Activated CD4-positive, alpha-beta T cell treated with anti-CD3 and anti-CD28 coated beads for 36 hours (primary cell): ENCODE measurements around the gene FXYD7. TPM values are rescaled to one million over a fixed set of nuclear protein-coding genes. Genes with fewer than 3 reads are reported as not detected.

Experiments used
- ATAC-seq: fragments of 200-7000 bp; cut with Tn5 transposase; one replicate; pipeline ENCODE4 v1.10.0; 2021; ENCODE audit warnings: mild to moderate bottlenecking, moderate library complexity
- CTCF ChIA-PET: fragments of 350-600 bp; sonication (Branson Sonifier 250); formaldehyde crosslinking; loops from one replicate; lab custom pipeline; 2021; ENCODE audit warnings: antibody characterized with exemption; lab: Charles Lee
- POLR2A ChIA-PET: fragments of 350-600 bp; sonication (Branson Sonifier 250); formaldehyde crosslinking; loops from one replicate; lab custom pipeline; 2021; ENCODE audit warnings: antibody characterized with exemption, inconsistent platforms; lab: Charles Lee
- DNase-seq: peaks from one replicate; pipeline ENCODE4 v3.0.0-alpha.2; 2020
- H3K27ac Mint-ChIP-seq: one replicate; pipeline ENCODE4 v1.8.0; 2021; ENCODE audit warnings: mixed read lengths
- H3K27me3 Mint-ChIP-seq: one replicate; pipeline ENCODE4 v1.8.0; 2021; ENCODE audit warnings: mixed read lengths
- H3K36me3 Mint-ChIP-seq: one replicate; pipeline ENCODE4 v1.8.0; 2021; ENCODE audit warnings: low read depth, mixed read lengths
- H3K4me1 Mint-ChIP-seq: one replicate; pipeline ENCODE4 v1.8.0; 2021; ENCODE audit warnings: mixed read lengths
- H3K4me3 Mint-ChIP-seq: one replicate; pipeline ENCODE4 v1.8.0; 2021; ENCODE audit warnings: mild to moderate bottlenecking, moderate library complexity, mixed read lengths
- H3K9me3 Mint-ChIP-seq: one replicate; pipeline ENCODE4 v1.8.0; 2021; ENCODE audit warnings: low read depth, mixed read lengths
- intact Hi-C, 2 experiments: fragments of 100-400 bp; cut with DNase I in 1 of 2; cut with micrococcal nuclease in 1 of 2; formaldehyde crosslinking; loops; one replicate each; pipeline versions ENCODE4 v1.14.2 to v1.15.1; 2022 to 2024; cut with DNase I, micrococcal nuclease
- total RNA-seq, 2 experiments: library from RNA; stranded (reverse); gene quantifications; one replicate each; pipeline ENCODE4 v1.2.3, GENCODE V29; 2021

Gene FXYD7
- total RNA-seq, 2 experiments from 2014 or later = 0.41 to 0.46 TPM

DNA sequence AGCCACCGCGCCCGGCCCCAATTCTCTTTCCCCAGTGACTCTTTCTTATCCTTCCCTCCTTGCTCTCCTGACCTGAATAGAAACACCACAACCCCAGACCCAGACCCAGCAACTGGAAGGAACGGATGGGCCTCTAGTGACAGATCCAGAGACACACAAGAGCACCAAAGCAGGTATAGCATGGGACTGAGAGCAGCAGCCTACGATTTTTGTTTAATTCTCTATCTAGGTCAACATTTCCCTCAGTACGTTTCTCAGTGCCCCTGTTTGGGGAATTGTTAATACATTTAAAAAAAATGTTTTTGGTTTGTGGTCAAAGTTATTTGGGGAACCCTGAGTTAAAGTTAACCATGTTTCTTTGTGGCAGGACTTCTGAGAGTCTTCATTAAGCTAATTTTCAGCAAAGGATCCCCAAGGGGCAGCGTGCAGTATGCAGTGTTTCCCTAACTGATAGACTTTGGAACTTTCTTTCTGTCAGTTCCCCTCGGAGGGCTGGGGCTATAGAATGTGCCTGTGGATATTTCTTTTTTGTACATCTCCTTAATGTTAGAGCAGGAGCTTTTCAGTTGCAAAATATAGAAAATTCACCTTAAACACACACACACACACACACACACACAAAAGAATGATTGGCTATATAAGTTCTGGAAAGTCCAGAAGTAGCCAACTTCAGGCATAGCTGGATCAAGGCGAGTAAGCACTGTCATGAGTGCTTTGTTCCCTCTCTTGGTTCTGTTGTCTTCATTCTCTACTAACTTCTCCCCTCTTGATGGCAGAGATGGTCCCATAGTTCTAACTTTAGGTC lies 17.8 kb downstream of the FXYD7 start:
- Mint-ChIP-seq H3K36me3 (peaks cover 100% of the 10 kb centered on the region), H3K4me1 (peaks cover 48% of the 10 kb centered on the region), H3K9me3 (peaks cover 32% of the 10 kb centered on the region), H3K27ac (peak overlapping the region; percentile 29), H3K4me3 (no peak overlapping the region), H3K27me3 (no peaks in the 10 kb centered on the region)
- ATAC-seq = peak; percentile 17
- ChIA-PET CTCF (interaction anchor here (2.5 kb wide), 1 partner anchor 20 kb away, joined by 8 read pairs; no protein-coding TSS in a partner anchor), POLR2A (interaction anchor here (0.7 kb wide), 1 partner anchor 14 kb away, joined by 5 read pairs; no protein-coding TSS in a partner anchor)
- DNase-seq = no peak
- intact Hi-C loops = no loop called here

DNA sequence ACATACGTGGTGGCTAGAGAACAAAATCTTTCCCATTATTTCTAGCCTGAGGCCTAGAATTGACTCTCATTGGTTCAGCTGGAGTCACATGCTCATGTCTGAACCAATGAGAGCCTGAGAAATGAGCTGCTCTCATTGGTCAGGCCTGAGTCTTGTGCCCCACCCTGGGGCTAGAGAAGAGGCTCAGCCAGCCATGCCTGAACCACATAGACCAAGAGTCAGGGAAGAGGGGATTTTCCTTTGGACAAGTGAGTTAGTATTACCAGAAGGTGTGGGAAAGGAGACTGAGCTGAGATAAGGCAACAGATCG lies 18.3 kb downstream of the FXYD7 start:
- peaks cover 38% of the 10 kb centered on the region for H3K9me3 Mint-ChIP-seq
- peak; percentile 33 for ATAC-seq
- CTCF ChIA-PET = interaction anchor here (2.5 kb wide), 1 partner anchor 20 kb away, joined by 8 read pairs; no protein-coding TSS in a partner anchor
- intact Hi-C loops = no loop called here
- H3K27ac Mint-ChIP-seq = peak overlapping the region; percentile 29
- POLR2A ChIA-PET = interaction anchor here (0.7 kb wide), 1 partner anchor 15 kb away, joined by 5 read pairs; no protein-coding TSS in a partner anchor
- H3K4me3 Mint-ChIP-seq = no peak overlapping the region
- no peaks in the 10 kb centered on the region for H3K27me3 Mint-ChIP-seq
- DNase-seq = no peak
- peaks cover 100% of the 10 kb centered on the region for H3K36me3 Mint-ChIP-seq
- peaks cover 47% of the 10 kb centered on the region for H3K4me1 Mint-ChIP-seq

DNA sequence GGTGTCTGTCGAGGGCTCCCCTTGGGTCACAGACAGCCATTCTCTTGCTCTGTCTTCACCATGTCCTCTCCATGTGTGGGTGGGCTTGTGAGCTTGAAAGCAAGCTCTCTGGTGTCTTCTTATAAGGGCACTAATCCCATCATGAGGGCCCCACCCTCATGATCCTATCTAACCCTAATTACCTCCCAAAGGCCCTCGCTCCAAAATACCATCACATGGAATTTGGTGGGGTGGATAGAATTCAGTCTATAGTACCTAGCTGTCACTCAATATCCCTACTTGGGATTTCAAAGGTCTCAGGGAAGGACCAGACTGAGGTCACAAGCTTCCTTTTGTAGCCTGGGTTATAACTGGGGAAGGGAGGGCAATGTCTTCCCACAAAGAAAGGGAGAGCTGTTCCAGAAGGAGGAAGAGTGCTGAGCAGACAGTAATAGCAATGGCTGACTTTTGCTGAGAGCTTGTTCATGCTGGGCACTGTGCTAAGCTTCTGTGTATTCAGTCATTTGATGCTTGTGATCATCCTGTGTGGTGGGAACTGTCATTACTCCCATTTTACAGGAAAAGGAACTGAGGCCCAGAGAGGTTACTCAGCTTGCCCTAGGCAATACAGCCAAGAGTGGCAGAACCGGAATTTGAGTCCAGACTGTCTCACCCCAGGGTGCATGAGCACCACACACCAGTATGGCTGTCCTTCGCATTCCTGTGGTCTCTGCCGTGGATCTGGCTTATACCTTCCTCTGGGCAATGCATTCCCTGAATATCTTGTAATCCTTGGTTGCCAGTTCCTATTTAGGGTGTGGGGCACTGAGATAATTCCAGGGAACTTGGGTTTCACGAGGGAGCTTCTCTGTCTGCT lies 19.6 kb downstream of the FXYD7 start:
- peak overlapping the region; percentile 51 for H3K27ac Mint-ChIP-seq
- H3K9me3 Mint-ChIP-seq = peaks cover 41% of the 10 kb centered on the region
- H3K4me3 Mint-ChIP-seq = no peak overlapping the region
- no peak for DNase-seq
- H3K27me3 Mint-ChIP-seq = no peaks in the 10 kb centered on the region
- ATAC-seq = no peak
- CTCF ChIA-PET = interaction anchor here (0.6 to 2.5 kb wide), 6 partner anchors 9 to 415 kb away, joined by 3 to 8 read pairs (median 4); partner anchors contain the start of gene FXYD5
- POLR2A ChIA-PET = no interaction called here
- peaks cover 100% of the 10 kb centered on the region for H3K36me3 Mint-ChIP-seq
- intact Hi-C loops = no loop called here
- peaks cover 47% of the 10 kb centered on the region for H3K4me1 Mint-ChIP-seq

- Mint-ChIP-seq H3K27me3 (no peaks in the 10 kb centered on the region), H3K36me3 (peaks cover 92% of the 10 kb centered on the region), H3K4me1 (peaks cover 46% of the 10 kb centered on the region), H3K4me3 (no peak overlapping the region), H3K9me3 (peaks cover 41% of the 10 kb centered on the region), H3K27ac (no peak overlapping the region)
- ChIA-PET POLR2A (interaction anchor here (0.6 to 0.7 kb wide), 2 partner anchors 101 to 585 kb away, joined by 3 read pairs; no protein-coding TSS in a partner anchor), CTCF (no interaction called here)
- ATAC-seq (no peak), DNase-seq (no peak)
- intact Hi-C loops = no loop called here
These were observed 21.4 kb downstream of the FXYD7 start for GRCh38 chr19:35164418-35164817.

DNA sequence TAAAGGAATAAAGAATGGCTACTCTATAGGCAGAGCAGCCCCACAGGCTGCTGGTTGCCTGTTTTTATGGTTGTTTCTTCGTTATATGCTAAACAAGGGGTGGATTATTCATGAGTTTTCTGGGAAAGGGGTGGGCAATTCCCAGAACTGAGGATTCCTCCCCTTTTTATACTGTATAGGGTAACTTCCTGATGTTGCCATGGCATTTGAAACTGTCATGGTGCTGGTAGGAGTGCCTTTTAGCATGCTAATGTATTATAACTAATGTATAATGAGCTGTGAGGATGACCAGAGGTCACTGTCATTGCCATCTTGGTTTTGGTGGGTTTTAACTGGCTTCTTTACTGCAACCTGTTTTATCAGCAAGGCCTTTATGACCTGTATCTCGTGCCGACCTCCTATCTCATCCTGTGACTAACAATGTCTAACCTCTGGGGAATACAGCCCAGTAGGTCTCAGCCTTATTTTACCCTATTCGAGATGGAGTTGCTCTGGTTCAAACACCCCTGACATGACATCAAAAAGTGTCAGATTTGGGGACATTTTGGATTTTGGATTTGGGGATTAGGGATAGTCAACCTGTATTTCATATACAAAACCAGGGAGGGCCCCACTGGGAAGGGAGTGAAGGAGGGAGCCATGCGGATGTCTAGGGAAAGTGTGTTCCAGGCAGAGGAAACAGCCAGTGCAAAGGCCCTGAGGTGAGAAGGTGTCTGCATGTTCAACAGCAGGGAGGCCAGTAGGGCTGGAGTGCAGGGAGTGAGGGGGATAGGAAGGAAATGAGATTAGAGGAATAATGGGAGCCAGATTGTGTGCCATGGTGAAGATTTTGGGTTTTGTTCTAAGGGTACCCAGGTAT lies 22.4 kb downstream of the FXYD7 start:
- H3K4me1 Mint-ChIP-seq = peaks cover 46% of the 10 kb centered on the region

GRCh38 chr19:35166100-35167063 lies 23.3 kb downstream of the FXYD7 start:
- Mint-ChIP-seq H3K4me3 (no peak overlapping the region), H3K36me3 (peaks cover 87% of the 10 kb centered on the region), H3K27ac (peak overlapping the region; percentile 72), H3K9me3 (peaks cover 38% of the 10 kb centered on the region), H3K27me3 (no peaks in the 10 kb centered on the region), H3K4me1 (peaks cover 43% of the 10 kb centered on the region)
- intact Hi-C loops = no loop called here
- DNase-seq (no peak), ATAC-seq (no peak)
- POLR2A ChIA-PET = no interaction called here
- CTCF ChIA-PET = interaction anchor here (0.7 kb wide), 1 partner anchor 236 kb away, joined by 3 read pairs; no protein-coding TSS in a partner anchor

More for the DNA sequence above, 22.4 kb downstream of the FXYD7 start:
- Mint-ChIP-seq H3K27ac (peak overlapping the region; percentile 59), H3K36me3 (peaks cover 90% of the 10 kb centered on the region), H3K9me3 (peaks cover 41% of the 10 kb centered on the region), H3K4me3 (no peak overlapping the region), H3K27me3 (no peaks in the 10 kb centered on the region)
- intact Hi-C loops = no loop called here
- POLR2A ChIA-PET = no interaction called here
- DNase-seq (no peak), ATAC-seq (no peak)
- CTCF ChIA-PET = no interaction called here

GRCh38 chr19:35167251-35168119 lies 24.4 kb downstream of the FXYD7 start:
- Mint-ChIP-seq H3K4me1 (peaks cover 46% of the 10 kb centered on the region), H3K36me3 (peaks cover 85% of the 10 kb centered on the region), H3K4me3 (no peak overlapping the region), H3K27me3 (no peaks in the 10 kb centered on the region), H3K27ac (peak overlapping the region; percentile 78), H3K9me3 (peaks cover 32% of the 10 kb centered on the region)
- intact Hi-C loops = no loop called here
- DNase-seq (no peak), ATAC-seq (no peak)
- ChIA-PET POLR2A (interaction anchor here (0.6 kb wide), 1 partner anchor 10 kb away, joined by 8 read pairs; no protein-coding TSS in a partner anchor), CTCF (interaction anchor here (0.6 to 0.7 kb wide), 2 partner anchors 81 to 313 kb away, joined by 3 read pairs; no protein-coding TSS in a partner anchor)

DNA sequence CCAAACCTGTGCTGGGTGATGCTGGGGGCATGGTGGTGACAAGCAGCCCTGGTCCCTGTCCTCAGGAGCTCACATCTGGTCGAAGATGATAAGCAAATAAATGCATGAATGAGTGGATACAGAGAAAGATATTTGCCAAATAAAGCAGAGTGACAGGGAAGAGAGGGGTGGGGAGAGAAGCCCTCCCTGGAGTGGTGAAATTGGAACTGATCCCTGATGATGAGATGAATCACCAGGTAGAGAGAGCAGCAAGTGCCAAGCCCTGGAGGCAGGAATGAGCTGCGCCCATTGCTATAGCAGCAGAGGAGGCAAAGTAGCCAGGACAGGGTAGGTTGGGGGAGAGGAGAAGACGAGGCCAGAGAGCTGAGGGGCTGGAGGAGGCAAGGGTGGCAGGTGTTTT lies 25.1 kb downstream of the FXYD7 start:
- ChIA-PET POLR2A (interaction anchor here (0.6 kb wide), 1 partner anchor 10 kb away, joined by 8 read pairs; no protein-coding TSS in a partner anchor), CTCF (interaction anchor here (0.7 to 1.1 kb wide), 3 partner anchors 22 to 314 kb away, joined by 3 read pairs; no protein-coding TSS in a partner anchor)
- intact Hi-C loops = no loop called here
- peak overlapping the region; percentile 78 for H3K27ac Mint-ChIP-seq
- DNase-seq = no peak
- H3K9me3 Mint-ChIP-seq = peaks cover 28% of the 10 kb centered on the region
- peaks cover 46% of the 10 kb centered on the region for H3K4me1 Mint-ChIP-seq
- H3K36me3 Mint-ChIP-seq = peaks cover 82% of the 10 kb centered on the region
- H3K27me3 Mint-ChIP-seq = no peaks in the 10 kb centered on the region
- ATAC-seq = no peak
- no peak overlapping the region for H3K4me3 Mint-ChIP-seq

DNA sequence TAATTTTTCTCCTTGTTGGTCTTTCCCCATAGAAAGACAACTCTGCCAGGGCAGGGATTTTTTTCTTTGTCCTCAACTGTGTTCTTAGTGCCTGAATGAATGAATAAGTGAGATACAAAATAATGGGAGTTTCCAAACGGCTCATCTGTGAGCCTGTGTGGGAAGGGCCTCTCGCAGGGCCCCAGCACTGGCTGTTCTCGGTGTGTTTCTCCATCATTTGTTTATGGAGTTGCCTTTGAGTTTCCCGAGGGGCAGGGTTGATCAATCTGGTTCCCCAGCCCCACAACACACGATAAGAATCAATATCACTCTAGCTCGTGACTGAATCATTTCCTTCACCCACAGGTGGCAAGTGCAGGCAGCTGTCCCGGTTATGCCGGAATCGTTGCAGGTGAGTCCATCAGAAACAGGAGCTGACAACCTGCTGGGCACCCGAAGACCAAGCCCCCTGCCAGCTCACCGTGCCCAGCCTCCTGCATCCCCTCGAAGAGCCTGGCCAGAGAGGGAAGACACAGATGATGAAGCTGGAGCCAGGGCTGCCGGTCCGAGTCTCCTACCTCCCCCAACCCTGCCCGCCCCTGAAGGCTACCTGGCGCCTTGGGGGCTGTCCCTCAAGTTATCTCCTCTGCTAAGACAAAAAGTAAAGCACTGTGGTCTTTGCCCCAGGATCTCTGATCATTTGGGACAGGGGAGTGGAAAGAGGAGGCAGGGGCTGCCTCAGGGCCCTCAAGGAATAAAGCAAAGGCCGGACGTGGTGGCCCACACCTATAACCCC lies 26.4 kb downstream of the FXYD7 start:
- peak overlapping the region; percentile 91 for H3K27ac Mint-ChIP-seq
- peaks cover 46% of the 10 kb centered on the region for H3K4me1 Mint-ChIP-seq
- peaks cover 70% of the 10 kb centered on the region for H3K36me3 Mint-ChIP-seq
- H3K27me3 Mint-ChIP-seq = no peaks in the 10 kb centered on the region
- DNase-seq = no peak
- ChIA-PET CTCF (interaction anchor here (0.7 to 1.4 kb wide), 3 partner anchors 20 to 715 kb away, joined by 3 read pairs; no protein-coding TSS in a partner anchor), POLR2A (no interaction called here)
- ATAC-seq = peak; percentile 53
- no peak overlapping the region for H3K4me3 Mint-ChIP-seq
- intact Hi-C loops = no loop called here
- H3K9me3 Mint-ChIP-seq = peaks cover 17% of the 10 kb centered on the region
